SKM-1 treated with dmso at 0.1 percent for 144 hours (cell line): ENCODE measurements around the gene TNF.

Experiments
- DNase-seq: peaks from one replicate; lab custom pipeline; 2025; ENCODE audit not compliant: unreplicated experiment; lab: John Stamatoyannopoulos, UW

Gene TNF

GRCh38 chr6:31543639-31544038 is 31.7 kb upstream of the TNF start:
- DNase-seq: no peak

- no peak for DNase-seq
These were observed 30.7 kb upstream of the TNF start for GRCh38 chr6:31544676-31545075.

GRCh38 chr6:31545291-31545690 is 30.1 kb upstream of the TNF start:
- no peak for DNase-seq

GRCh38 chr6:31546339-31546957 is 28.9 kb upstream of the TNF start, which contains the start of gene ATP6V1G2:
ATP6V1G2 (minus strand) TSS chr6:31546608; CDS start chr6:31546559, 49 bp downstream.
- peak; percentile 77 for DNase-seq

DNA sequence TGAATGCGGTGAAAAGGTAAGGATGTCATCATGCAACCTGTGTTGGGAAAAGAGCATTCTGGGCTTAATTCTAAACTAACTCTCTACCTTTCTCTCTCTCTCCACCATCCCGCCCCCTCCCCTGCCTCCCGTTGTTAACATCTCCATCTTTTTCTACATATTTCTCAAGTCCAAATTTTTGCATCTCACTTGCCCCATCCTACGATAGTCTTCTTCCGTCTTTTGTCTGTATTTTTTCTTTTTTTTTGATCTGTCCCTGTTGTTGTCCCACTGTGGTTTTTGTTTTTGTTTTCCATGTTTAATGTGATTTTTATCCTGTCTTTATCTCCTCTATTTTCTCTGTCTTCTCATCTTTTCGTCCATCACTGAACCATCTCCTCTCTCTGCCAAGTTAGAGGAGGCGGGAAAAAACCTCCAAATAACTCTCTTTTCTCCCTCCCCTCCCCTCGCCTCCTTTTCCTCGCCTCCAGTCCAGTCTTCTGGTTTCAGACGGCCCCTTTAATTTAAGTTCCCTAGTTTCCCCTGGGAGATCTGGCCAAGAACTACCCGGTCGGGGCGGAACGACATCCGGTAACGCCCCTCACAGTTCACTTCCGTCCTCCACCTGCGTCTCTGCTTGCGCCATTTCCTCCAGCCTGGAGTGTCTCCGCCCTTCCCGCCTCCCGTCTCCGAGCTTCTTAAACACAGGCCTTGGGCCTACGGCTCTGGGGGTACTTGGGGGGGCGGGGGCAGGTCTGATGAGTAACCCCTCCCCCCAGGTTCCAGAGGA is 28.2 kb upstream of the TNF start, which contains the start of gene NFKBIL1:
Gene NFKBIL1 (plus strand): TSS at position 651 of the 769 bp plus-strand sequence. CDS start 87 bp downstream, at position 738.
- peak; percentile 98 for DNase-seq

DNA sequence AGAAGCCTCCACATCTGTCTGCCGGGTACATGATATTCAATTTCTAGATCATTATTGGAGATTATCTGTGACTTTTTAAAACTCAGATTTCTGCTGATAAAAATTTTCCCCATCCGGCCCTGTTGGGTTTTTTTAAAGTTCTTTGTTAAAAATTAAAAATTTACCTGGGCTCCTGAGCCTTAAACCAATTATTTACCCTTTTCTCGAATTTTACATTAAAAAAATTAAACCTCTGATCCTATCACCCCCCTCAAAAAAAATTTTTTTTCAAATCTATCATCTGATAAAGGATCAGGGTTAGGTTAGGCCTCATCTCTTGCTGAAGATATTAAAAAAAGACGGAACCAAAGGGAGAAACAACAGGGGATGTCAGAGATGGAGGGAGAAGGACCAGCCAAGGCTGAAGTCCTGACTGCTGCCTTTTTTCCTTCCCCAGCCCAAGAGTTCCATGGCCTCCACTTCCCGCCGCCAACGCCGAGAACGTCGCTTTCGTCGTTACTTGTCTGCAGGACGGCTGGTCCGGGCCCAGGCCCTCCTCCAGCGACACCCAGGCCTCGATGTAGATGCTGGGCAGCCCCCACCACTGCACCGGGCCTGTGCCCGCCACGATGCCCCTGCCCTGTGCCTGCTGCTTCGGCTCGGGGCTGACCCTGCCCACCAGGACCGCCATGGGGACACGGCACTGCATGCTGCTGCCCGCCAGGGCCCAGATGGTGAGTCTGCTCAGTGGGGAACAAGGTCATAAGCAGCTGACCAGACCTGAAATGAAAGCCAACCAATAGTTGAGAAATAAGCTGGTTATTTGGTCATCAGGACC is 27.4 kb upstream of the TNF start:
- DNase-seq: no peak

GRCh38 chr6:31548544-31548873 is 26.9 kb upstream of the TNF start:
- DNase-seq: no peak

DNA sequence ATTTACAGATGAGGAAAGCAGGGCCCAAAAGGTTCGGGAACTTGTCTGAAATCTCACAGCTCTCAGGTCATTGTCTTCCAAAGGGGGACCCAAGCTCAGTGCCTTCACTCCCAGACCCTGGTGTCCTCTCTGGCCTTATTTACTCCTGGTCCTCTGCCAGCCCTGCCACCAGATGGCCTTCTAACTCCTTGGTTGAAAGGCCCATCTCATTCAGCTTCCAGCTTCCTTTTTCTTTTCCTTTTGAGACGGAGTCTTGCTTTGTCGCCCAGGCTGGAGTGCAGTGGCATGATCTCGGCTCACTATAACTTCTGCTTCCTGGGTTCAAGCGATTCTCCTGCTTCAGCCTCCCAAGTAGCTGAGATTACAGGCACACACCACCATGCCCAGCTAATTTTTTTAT is 24.0 kb upstream of the TNF start:
- DNase-seq: peak; percentile 86

GRCh38 chr6:31556307-31556706 is 19.1 kb upstream of the TNF start:
- DNase-seq: no peak

GRCh38 chr6:31557443-31558317 is 17.7 kb upstream of the TNF start:
- no peak for DNase-seq

DNA sequence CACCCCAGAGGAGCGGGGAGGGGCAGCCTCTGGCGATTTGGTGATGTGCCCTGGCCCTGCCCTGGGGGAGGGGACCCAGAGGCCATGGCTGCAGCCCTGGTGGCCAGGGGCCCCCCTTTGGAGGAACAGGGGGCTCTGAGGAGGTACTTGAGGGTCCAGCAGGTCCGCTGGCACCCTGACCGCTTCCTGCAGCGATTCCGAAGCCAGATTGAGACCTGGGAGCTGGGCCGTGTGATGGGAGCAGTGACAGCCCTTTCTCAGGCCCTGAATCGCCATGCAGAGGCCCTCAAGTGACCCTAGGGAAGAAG is 17.1 kb upstream of the TNF start:
- DNase-seq: no peak

DNA sequence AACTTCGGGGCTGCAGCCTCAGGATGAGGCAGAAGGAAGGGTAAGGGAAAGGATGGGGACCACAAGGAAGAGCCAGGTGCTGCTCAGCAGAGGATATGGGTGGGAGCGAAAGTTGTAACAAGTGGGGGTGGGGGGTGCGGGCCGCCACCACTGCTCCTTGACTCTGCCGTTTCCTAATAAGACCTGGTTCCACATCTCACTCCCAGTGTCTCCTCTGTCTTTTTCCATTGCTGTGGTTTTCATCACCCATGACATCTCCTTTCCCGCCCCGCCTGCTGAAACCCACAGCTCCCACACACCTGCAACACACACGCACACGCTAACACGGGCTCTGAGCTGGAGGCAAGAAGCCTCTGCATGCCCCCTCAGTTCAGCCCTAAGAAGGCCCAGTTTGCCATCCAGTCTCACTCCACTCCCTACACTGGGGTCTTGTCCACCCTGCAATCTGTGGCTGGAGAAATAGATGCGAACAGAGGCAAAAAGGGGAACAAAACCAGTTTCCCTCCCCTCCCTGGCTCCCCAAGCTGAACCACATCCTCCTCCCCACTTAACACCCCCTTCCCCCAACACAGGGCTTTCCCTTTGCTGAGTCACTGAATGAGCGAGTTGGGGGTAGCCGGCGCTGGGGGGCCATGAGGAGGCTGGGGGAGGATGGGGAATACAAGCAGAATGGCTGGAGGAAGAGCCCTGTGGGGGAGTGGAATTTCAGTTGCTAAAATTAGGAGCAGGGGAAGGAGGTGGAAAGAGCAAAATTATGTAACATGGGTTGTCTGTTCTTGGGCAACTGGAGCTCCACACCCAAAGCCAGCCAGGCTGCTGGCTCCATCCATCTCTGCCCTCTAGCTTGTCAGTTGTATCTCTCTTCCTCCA is 16.5 kb upstream of the TNF start:
- DNase-seq: peak; percentile 100

DNA sequence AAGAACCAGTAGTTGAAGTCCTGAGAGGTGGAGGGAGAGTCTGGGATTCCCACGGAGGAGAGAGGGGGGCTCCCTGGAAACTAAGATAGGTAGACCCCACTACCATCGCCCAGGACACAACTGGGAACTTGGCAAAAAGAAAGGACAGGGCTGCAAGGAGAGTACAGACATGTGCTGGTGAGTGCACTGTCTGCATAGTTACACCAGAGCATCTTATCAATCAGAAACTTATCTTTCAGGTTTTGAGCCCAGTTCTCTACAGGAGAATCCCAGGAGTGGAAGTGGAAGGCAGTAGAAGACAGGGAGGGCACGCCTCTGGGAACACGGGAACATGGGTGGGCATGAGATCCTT is 15.8 kb upstream of the TNF start:
- DNase-seq: no peak

DNA sequence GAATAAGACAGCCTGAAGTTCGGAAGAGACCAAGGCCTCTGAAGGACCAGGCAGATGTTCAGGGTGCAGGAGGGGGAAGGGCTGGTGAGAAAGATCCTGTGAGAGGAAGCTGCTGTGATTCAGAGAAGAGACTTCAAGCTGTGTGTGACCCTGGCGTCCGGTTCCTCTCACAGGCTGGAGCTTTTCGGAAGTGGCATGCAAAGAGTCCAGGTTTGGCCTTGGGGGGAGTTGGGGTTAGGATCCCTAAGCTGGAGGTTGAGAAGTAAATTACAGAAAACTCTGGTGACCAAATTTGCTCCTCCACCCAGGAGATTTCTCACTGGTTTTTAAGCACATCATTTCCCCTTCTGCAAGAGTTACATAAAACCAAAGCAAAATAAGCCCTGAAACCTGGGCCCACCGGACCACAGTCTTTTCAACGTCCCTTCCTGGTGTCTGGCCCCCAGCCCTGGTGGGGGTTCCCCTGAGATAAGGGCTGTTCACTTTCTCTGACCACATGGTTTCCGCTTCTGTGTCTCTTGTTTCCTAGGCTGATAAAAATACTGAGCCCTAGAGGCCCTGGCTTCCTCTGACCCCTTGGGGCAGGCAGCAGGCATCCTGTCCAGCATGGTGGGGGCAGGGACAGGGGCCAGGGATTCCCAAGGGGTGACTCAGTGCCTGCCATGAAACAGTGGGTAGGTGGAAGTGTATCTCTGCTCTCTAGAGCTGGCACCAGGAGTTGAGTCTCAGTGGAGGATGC is 15.2 kb upstream of the TNF start:
- peak; percentile 96 for DNase-seq

GRCh38 chr6:31560697-31561058 is 14.7 kb upstream of the TNF start:
- no peak for DNase-seq

GRCh38 chr6:31567531-31568370 is 7.6 kb upstream of the TNF start:
- DNase-seq: no peak

DNA sequence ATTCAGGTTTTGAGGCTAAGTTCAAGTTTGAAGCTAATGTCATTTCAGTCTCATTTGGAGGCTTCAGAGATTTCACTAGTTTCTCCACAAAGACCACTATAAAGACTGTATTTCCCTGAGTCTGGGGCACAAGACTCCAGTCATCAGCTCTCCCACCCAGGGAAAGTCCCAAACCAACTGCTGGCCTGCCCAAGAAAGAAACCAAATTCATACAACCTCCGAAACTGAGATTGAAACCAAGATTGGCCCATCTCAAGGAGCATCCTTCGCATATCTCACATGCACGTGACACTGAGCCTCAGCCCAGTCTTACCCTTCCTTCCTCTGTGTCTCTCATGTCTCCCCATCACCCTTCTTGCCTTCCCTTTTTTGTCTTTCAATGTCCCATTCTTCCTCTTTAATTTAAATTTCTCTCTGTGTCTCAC is 6.8 kb upstream of the TNF start:
- no peak for DNase-seq

- DNase-seq: no peak
These were observed 5.4 kb upstream of the TNF start for GRCh38 chr6:31569861-31570536.
